HFFc6 (cell line): ENCODE results near the gene IL25. TPM values are rescaled to one million over a fixed set of nuclear protein-coding genes. Genes with fewer than 3 reads are reported as not detected.

Source experiments
- DNase-seq: peaks from one replicate; pipeline ENCODE4 v3.0.0-alpha.2; 2018
- H3K27ac Mint-ChIP-seq: 2 replicates; pipeline ENCODE4 v1.8.0; 2020; ENCODE audit warnings: mild to moderate bottlenecking, mixed read lengths
- H3K27me3 Mint-ChIP-seq: 2 replicates; pipeline ENCODE4 v1.8.0; 2021; ENCODE audit warnings: mild to moderate bottlenecking, moderate library complexity, mixed read lengths; ENCODE audit not compliant: insufficient read depth
- H3K36me3 Mint-ChIP-seq: 2 replicates; pipeline ENCODE4 v1.8.0; 2021; ENCODE audit warnings: low read depth, mixed read lengths
- H3K4me1 Mint-ChIP-seq: 2 replicates; pipeline ENCODE4 v1.8.0; 2020; ENCODE audit warnings: low read depth, mixed read lengths
- H3K4me3 Mint-ChIP-seq: 2 replicates; pipeline ENCODE4 v1.8.0; 2020; ENCODE audit warnings: mild to moderate bottlenecking, moderate library complexity, mixed read lengths
- H3K9me3 Mint-ChIP-seq: 2 replicates; pipeline ENCODE4 v1.8.0; 2020; ENCODE audit warnings: mild to moderate bottlenecking, mixed read lengths
- total RNA-seq, 6 experiments: library from RNA; stranded (reverse); fragmentation: NEBNext Ultra II Directional; extraction: Animal tissue kit (Norgen Biotek cat#: 25700); gene quantifications; 2 replicates in 1 of 6; 3 replicates in 5 of 6; pipeline ENCODE4 v1.2.3, GENCODE V29; 2021
- TF ChIP-seq, protein P1 (sequence below): fragments of 200-600 bp; sonication (generic); IDR thresholded peaks from 2 replicates; pipeline ENCODE4 v1.5.0; 2021; ENCODE audit warnings: antibody characterized with exemption, mild to moderate bottlenecking

Gene IL25
- total RNA-seq, 6 experiments from 2014 or later = not detected

DNA sequence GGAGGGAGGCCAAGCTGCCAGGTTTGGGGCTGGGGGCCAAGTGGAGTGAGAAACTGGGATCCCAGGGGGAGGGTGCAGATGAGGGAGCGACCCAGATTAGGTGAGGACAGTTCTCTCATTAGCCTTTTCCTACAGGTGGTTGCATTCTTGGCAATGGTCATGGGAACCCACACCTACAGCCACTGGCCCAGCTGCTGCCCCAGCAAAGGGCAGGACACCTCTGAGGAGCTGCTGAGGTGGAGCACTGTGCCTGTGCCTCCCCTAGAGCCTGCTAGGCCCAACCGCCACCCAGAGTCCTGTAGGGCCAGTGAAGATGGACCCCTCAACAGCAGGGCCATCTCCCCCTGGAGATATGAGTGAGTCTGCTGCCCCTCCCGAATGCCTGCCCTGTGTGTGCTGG, 432 bp downstream of the IL25 start:
- no peaks in the 10 kb centered on the region for H3K9me3 Mint-ChIP-seq
- no peak overlapping the region for H3K27ac Mint-ChIP-seq
- H3K4me1 Mint-ChIP-seq = no peaks in the 10 kb centered on the region
- no peak for DNase-seq
- peaks cover 35% of the 10 kb centered on the region for H3K27me3 Mint-ChIP-seq
- TF ChIP-seq, protein P1, sequence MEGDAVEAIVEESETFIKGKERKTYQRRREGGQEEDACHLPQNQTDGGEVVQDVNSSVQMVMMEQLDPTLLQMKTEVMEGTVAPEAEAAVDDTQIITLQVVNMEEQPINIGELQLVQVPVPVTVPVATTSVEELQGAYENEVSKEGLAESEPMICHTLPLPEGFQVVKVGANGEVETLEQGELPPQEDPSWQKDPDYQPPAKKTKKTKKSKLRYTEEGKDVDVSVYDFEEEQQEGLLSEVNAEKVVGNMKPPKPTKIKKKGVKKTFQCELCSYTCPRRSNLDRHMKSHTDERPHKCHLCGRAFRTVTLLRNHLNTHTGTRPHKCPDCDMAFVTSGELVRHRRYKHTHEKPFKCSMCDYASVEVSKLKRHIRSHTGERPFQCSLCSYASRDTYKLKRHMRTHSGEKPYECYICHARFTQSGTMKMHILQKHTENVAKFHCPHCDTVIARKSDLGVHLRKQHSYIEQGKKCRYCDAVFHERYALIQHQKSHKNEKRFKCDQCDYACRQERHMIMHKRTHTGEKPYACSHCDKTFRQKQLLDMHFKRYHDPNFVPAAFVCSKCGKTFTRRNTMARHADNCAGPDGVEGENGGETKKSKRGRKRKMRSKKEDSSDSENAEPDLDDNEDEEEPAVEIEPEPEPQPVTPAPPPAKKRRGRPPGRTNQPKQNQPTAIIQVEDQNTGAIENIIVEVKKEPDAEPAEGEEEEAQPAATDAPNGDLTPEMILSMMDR = no peak
- no peaks in the 10 kb centered on the region for H3K36me3 Mint-ChIP-seq
- H3K4me3 Mint-ChIP-seq = no peak overlapping the region

DNA sequence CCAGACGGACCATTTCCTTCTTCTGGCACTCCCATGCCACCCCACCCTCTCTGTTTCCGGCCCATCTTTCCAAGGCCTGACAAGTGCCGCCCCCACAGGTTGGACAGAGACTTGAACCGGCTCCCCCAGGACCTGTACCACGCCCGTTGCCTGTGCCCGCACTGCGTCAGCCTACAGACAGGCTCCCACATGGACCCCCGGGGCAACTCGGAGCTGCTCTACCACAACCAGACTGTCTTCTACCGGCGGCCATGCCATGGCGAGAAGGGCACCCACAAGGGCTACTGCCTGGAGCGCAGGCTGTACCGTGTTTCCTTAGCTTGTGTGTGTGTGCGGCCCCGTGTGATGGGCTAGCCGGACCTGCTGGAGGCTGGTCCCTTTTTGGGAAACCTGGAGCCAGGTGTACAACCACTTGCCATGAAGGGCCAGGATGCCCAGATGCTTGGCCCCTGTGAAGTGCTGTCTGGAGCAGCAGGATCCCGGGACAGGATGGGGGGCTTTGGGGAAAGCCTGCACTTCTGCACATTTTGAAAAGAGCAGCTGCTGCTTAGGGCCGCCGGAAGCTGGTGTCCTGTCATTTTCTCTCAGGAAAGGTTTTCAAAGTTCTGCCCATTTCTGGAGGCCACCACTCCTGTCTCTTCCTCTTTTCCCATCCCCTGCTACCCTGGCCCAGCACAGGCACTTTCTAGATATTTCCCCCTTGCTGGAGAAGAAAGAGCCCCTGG, 3.1 kb downstream of the IL25 start:
- TF ChIP-seq, protein P1 = no peak
- no peak for DNase-seq
- H3K4me1 Mint-ChIP-seq = no peaks in the 10 kb centered on the region
- H3K4me3 Mint-ChIP-seq = no peak overlapping the region
- H3K9me3 Mint-ChIP-seq = no peaks in the 10 kb centered on the region
- peaks cover 37% of the 10 kb centered on the region for H3K27me3 Mint-ChIP-seq
- no peaks in the 10 kb centered on the region for H3K36me3 Mint-ChIP-seq
- no peak overlapping the region for H3K27ac Mint-ChIP-seq

DNA sequence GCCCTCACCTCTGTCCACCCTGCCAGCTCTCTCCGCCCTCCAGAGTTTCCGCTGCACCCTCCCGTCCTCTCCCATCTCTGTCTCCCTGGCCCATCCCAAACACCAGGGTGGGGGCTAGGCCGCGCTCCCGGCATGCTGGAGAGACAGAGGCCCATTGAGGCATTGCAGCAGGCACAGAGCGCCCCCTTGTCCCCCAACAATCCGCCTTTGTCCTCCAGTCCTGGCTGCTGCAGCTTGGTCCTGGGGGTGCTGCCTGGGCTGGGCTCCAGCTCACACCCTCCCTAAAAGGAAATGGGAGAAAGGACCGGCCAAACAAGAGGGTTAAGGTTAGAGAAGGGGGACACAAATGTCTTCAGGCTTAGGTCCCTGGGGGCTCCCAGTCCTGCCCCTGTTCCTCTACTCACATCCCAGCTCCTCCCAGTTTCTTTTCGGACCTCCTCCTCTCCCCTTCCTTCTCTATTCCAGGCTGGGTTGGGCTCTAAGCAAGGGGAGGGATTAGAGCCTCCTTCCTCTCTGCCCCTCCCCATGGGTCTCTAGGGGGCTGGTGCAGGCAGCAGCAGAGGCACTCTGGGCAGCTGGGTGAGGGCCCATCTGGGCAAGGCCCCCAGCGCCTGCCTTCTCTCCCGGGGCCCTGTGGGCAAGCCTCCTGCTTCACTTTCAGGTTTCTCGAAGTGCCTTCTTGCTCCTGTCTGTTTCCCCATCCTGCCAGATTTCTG, 4.0 kb downstream of the IL25 start, which contains the start of gene CMTM5:
Gene CMTM5, plus strand, starts transcription at position 565 of the 716 bp plus-strand sequence. CDS start 206 bp downstream, outside the sequence.
- Mint-ChIP-seq H3K4me1 (no peaks in the 10 kb centered on the region), H3K4me3 (no peak within 1 kb of the TSS), H3K9me3 (no peaks in the 10 kb centered on the region), H3K27ac (no peak within 1 kb of the TSS), H3K36me3 (no peaks in the 10 kb centered on the region), H3K27me3 (peaks cover 34% of the 10 kb centered on the region)
- no peak for DNase-seq
- TF ChIP-seq, protein P1 = no peak

DNA sequence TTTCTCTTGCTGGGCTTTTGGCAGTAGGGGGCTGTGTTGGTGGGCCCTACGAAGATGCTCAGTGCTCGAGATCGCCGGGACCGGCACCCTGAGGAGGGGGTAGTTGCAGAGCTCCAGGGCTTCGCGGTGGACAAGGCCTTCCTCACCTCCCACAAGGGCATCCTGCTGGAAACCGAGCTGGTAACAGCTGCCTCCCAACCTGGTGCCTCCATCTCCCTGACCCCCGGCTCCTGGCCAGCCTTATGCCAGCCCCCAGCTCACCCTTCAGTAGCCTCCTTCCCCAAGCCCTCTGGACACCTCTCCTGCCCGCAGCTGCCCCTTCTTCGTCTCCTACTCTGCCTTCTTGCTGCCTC, 4.6 kb downstream of the IL25 start:
- Mint-ChIP-seq H3K27me3 (peaks cover 31% of the 10 kb centered on the region), H3K9me3 (no peaks in the 10 kb centered on the region), H3K36me3 (no peaks in the 10 kb centered on the region), H3K27ac (no peak overlapping the region), H3K4me3 (no peak overlapping the region), H3K4me1 (no peaks in the 10 kb centered on the region)
- no peak for DNase-seq
- TF ChIP-seq, protein P1 = no peak

DNA sequence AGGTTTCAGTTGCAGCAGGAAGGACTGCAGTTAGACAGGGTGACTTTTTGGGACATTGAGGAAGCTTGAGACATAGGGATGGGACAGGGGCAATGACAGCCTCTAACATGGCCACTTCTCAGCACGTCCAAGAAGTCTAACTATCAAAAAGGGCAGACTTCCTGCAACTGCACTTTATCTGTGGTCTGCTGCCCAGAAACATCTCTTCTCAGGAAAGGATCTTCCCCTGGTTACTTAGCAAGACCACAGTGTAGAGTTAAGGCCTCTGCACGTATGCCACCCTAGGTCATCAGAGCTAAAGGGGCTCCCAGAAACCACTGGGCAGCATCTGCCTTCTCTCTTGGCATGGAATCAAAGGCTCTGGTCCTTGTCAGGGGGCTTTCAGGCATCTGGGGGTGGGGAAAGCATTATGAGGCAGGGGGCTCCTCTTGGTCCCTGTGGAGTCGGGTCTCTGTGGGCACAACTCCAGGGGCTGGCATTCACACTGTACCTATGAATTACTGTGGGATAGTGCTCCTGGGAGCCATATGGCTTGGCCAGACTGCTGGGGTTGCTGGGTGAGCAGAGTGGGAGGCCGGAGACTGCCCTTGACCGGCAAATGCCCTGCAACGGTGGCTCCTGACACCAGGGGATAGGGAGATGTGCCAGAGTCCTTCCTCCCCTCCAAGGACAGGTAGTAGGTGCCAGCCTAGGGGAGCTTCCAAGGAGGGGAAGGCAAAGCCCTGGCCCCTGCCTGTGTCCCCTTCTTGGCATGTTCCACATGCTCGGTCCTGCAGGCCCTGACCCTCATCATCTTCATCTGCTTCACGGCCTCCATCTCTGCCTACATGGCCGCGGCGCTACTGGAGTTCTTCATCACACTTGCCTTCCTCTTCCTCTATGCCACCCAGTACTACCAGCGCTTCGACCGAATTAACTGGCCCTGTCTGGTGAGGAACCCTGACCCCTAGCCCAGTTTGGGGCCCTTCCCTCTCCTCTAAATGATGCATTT, 5.3 kb downstream of the IL25 start:
- TF ChIP-seq, protein P1 = no peak
- no peak overlapping the region for H3K4me3 Mint-ChIP-seq
- H3K27me3 Mint-ChIP-seq = peaks cover 37% of the 10 kb centered on the region
- H3K27ac Mint-ChIP-seq = no peak overlapping the region
- H3K4me1 Mint-ChIP-seq = no peaks in the 10 kb centered on the region
- H3K36me3 Mint-ChIP-seq = no peaks in the 10 kb centered on the region
- no peaks in the 10 kb centered on the region for H3K9me3 Mint-ChIP-seq
- DNase-seq = no peak
